GM18517 (cell line): ENCODE data around the gene APOH.
"Not testable (repeated sequence)": the region's sequence is repeated elsewhere in the genome, so short reads cannot be mapped to it uniquely, and the experiment has no call there.

Source experiments
- ATAC-seq: cut with Tn5 transposase; IDR thresholded peaks from one replicate; pipeline ENCODE4 v1.9.1; 2021; ENCODE audit warnings: mild to moderate bottlenecking, moderate library complexity; ENCODE audit not compliant: unreplicated experiment

The APOH gene

GRCh38 chr17:66228887-66229782, at the start of gene APOH:
Gene APOH (minus strand): TSS chr17:66229415. CDS start chr17:66229379, 36 bp downstream.
- ATAC-seq, result no peak

- ATAC-seq, result no peak
Observed at GRCh38 chr17:66277191-66277590, 48.0 kb upstream of the APOH start.

GRCh38 chr17:66276328-66276937, 47.2 kb upstream of the APOH start:
- ATAC-seq, result no peak

GRCh38 chr17:66275651-66276050, 46.4 kb upstream of the APOH start:
- ATAC-seq, result no peak

GRCh38 chr17:66273586-66273848, 44.3 kb upstream of the APOH start:
- ATAC-seq, result no peak

GRCh38 chr17:66272811-66273585, 43.8 kb upstream of the APOH start:
- ATAC-seq, result no peak

GRCh38 chr17:66271512-66271911, 42.3 kb upstream of the APOH start:
- no peak for ATAC-seq

- no peak for ATAC-seq
Observed at GRCh38 chr17:66270106-66270505, 40.9 kb upstream of the APOH start.

- no peak for ATAC-seq
Observed at GRCh38 chr17:66268247-66268927, 39.2 kb upstream of the APOH start.

- no peak for ATAC-seq
Observed at GRCh38 chr17:66264696-66265095, 35.5 kb upstream of the APOH start.

GRCh38 chr17:66262767-66263166, 33.6 kb upstream of the APOH start:
- ATAC-seq, result no peak

GRCh38 chr17:66260688-66261087, 31.5 kb upstream of the APOH start:
- ATAC-seq, result no peak

GRCh38 chr17:66260275-66260674, 31.1 kb upstream of the APOH start:
- ATAC-seq, result no peak

GRCh38 chr17:66255527-66255971, 26.3 kb upstream of the APOH start:
- ATAC-seq, result no peak

GRCh38 chr17:66255112-66255511, 25.9 kb upstream of the APOH start:
- ATAC-seq, result no peak

- not testable (repeated sequence) for ATAC-seq
Observed at GRCh38 chr17:66253458-66253857, 24.2 kb upstream of the APOH start.

GRCh38 chr17:66250686-66251085, 21.5 kb upstream of the APOH start:
- ATAC-seq, result no peak

- no peak for ATAC-seq
Observed at GRCh38 chr17:66248285-66248684, 19.1 kb upstream of the APOH start.

GRCh38 chr17:66241839-66242238, 12.6 kb upstream of the APOH start:
- ATAC-seq, result no peak

- ATAC-seq, result no peak
Observed at GRCh38 chr17:66240630-66241029, 11.4 kb upstream of the APOH start.

- no peak for ATAC-seq
Observed at GRCh38 chr17:66240013-66240412, 10.8 kb upstream of the APOH start.
